ENCODE results near the gene ZBTB45. TPM values are rescaled to one million over a fixed set of nuclear protein-coding genes. Genes with fewer than 3 reads are reported as not detected.

ZBTB45 gene
- total and polyA plus RNA-seq, 3 donors from 2014 or later = 6.9 to 15.1 (median 14.0) TPM

DNA sequence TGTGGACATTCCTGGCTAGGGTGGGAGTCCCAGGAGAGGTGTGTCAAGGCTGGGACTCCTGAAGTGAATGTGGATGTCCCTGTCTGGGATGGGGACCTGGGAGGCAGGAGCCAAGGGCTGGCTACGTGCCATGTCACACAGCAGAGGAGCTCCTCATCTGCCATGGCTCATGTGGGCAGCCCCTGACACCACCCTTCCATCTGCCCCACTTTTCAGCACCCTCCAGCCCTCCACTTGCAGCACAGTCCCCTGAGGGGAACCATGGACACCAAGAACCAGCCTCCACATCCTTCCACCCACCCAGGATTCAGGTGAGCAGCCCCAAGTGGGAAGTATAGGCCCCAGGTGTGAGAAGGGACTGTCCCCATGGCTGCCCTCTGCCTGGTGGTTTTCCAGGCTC is 41.7 kb downstream of the ZBTB45 start:
- TF ChIP-seq, protein P1, sequence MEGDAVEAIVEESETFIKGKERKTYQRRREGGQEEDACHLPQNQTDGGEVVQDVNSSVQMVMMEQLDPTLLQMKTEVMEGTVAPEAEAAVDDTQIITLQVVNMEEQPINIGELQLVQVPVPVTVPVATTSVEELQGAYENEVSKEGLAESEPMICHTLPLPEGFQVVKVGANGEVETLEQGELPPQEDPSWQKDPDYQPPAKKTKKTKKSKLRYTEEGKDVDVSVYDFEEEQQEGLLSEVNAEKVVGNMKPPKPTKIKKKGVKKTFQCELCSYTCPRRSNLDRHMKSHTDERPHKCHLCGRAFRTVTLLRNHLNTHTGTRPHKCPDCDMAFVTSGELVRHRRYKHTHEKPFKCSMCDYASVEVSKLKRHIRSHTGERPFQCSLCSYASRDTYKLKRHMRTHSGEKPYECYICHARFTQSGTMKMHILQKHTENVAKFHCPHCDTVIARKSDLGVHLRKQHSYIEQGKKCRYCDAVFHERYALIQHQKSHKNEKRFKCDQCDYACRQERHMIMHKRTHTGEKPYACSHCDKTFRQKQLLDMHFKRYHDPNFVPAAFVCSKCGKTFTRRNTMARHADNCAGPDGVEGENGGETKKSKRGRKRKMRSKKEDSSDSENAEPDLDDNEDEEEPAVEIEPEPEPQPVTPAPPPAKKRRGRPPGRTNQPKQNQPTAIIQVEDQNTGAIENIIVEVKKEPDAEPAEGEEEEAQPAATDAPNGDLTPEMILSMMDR (IDR thresholded peaks at IDR 0.05) = no peak
- no peak for TF ChIP-seq POLR2A (IDR thresholded peaks at IDR 0.05)
- Histone ChIP-seq H3K27me3 (no peaks in the 10 kb centered on the region), H3K36me3 (ENCODE audit: low read depth, missing control alignments) (no peaks in the 10 kb centered on the region), H3K9me3 (no peaks in the 10 kb centered on the region), H3K27ac (no peak overlapping the region), H3K4me1 (peaks cover 16% of the 10 kb centered on the region), H3K4me3 (no peak overlapping the region)
- DNase-seq = no peak
- 83 to 100% methylated on average over 1 of the region's 1 CpG for WGBS, 2 donors
- intact Hi-C loops (cut with DNase I; ENCODE audit: low total_unique reads) = no loop called here

DNA sequence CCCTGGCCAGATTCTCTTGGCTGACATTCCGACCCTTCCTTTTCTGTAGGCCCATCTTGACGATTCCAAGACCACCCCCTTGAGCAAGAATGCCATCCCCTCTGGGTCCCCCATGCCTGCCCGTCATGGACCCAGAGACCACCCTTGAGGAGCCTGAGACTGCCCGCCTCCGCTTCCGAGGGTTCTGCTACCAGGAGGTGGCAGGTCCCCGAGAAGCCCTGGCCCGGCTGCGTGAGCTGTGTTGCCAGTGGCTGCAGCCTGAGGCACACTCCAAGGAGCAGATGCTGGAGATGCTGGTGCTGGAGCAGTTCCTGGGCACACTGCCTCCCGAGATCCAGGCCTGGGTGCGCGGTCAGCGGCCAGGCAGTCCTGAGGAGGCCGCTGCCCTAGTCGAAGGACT is 42.5 kb downstream of the ZBTB45 start:
- H3K4me3 ChIP-seq = peak overlapping the region in 1 of 2 donors; percentile 66
- intact Hi-C loops (cut with DNase I; ENCODE audit: low total_unique reads) = no loop called here
- DNase-seq = no peak
- no peaks in the 10 kb centered on the region for H3K9me3 ChIP-seq
- no peaks in the 10 kb centered on the region for H3K36me3 ChIP-seq (ENCODE audit: low read depth, missing control alignments)
- no peaks in the 10 kb centered on the region for H3K27me3 ChIP-seq
- TF ChIP-seq POLR2A (IDR thresholded peaks at IDR 0.05) = no peak
- TF ChIP-seq, protein P1 (IDR thresholded peaks at IDR 0.05) = no peak
- H3K4me1 ChIP-seq = peaks cover 16% of the 10 kb centered on the region
- 77 to 81% methylated on average over 9 to 15 of the region's 15 CpGs for WGBS, 2 donors
- H3K27ac ChIP-seq = peak overlapping the region; percentile 73 to 93

DNA sequence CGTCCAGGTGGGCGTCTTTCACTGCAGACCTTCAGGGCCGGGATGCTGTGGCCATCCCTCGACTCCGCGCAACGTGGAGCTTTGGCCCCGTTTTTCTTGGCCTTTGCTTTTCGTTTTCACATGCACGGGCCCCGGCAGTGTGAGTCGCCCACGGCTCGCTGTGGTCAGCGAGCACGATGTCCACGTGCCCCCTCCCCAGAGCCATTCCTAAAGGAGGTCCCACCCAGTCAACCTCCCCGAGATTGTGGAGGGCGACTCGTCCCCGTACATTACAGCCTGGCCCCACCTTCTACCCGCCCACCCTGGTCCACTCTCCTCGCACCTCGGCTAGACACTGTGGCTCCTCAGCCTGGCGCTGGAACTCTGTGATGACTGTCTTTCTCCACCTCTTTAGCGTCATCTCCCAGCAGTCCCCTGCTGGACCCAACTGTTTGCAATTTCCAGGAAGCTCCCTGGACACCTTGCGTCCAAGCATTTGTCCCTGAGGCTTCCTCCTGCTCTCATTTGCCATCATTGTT is 43.1 kb downstream of the ZBTB45 start:
- TF ChIP-seq, protein P1 (IDR thresholded peaks at IDR 0.05) = no peak
- no peak for TF ChIP-seq POLR2A (IDR thresholded peaks at IDR 0.05)
- DNase-seq = no peak
- Histone ChIP-seq H3K4me1 (peaks cover 16% of the 10 kb centered on the region), H3K4me3 (peak overlapping the region; percentile 66 to 68), H3K36me3 (ENCODE audit: low read depth, missing control alignments) (no peaks in the 10 kb centered on the region), H3K27me3 (no peaks in the 10 kb centered on the region), H3K9me3 (no peaks in the 10 kb centered on the region), H3K27ac (peak overlapping the region; percentile 73 to 93)
- WGBS, 2 donors = 1 to 2% methylated on average over 23 to 27 of the region's 27 CpGs
- intact Hi-C loops (cut with DNase I; ENCODE audit: low total_unique reads) = no loop called here

DNA sequence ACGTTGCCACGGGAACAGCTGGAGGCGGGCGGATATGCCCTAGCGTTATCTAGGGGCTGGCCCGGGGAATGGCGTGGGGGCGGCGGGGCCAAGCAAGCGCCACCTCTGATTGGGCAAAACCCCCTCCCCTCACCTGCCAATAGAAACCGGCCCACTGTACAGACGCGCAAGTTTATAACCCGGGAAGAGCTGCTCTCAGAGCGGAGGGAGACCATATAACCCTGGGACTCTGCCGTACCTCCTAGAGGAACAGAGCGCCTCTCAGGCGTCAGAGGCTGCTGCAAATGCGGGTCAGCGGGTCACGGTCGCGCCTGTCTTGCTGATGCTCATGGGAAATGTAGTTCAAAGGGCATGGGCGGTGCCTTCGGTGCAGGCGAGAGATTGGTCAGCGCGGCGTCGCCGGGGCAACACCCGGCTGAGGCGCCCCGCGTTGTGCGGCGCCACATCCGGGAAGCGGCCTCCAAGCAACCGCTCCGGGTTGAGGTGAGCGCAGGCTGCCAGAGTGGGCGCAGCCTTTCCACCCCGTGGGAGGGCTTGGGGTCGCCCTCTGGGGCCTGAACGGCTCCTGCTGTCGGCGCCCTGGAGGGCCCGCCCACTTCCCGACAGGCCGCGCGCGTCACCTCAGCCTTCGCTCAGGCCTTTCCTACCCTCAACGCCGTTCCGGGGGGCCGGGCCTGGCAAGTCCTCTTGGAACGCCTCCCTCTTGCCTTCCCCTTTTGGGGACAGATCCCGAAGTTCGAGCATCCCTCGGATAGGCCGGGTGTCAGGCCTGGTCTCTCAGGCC is 43.7 kb downstream of the ZBTB45 start, which contains the start of gene ZNF446:
ZNF446 (plus strand) TSS at position 639 of the 784 bp plus-strand sequence. CDS start 867 bp downstream, outside the sequence.
- DNase-seq = peak; percentile 99
- Histone ChIP-seq H3K27ac (peak within 1 kb of the TSS; percentile 73 to 93), H3K36me3 (ENCODE audit: low read depth, missing control alignments) (no peaks in the 10 kb centered on the region), H3K4me1 (peaks cover 16% of the 10 kb centered on the region), H3K9me3 (no peaks in the 10 kb centered on the region), H3K4me3 (peak within 1 kb of the TSS; percentile 66 to 68), H3K27me3 (no peaks in the 10 kb centered on the region)
- intact Hi-C loops (cut with DNase I; ENCODE audit: low total_unique reads) = no loop called here
- 0 to 1% methylated on average over 10 to 63 of the region's 64 CpGs for WGBS, 2 donors
- no peak for TF ChIP-seq POLR2A (IDR thresholded peaks at IDR 0.05)
- TF ChIP-seq, protein P1 (IDR thresholded peaks at IDR 0.05) = peak in 1 of 3 experiments; percentile 0
